HuH-7.5 (cell line): ENCODE data around the gene IL1RAP.
A peak's percentile ranks its signal among the peaks of the same experiment; 100 is the strongest.

Experiments
- DNase-seq: peaks from one replicate; pipeline ENCODE4 v3.0.0; 2011; ENCODE audit warnings: low spot score

IL1RAP gene

DNA sequence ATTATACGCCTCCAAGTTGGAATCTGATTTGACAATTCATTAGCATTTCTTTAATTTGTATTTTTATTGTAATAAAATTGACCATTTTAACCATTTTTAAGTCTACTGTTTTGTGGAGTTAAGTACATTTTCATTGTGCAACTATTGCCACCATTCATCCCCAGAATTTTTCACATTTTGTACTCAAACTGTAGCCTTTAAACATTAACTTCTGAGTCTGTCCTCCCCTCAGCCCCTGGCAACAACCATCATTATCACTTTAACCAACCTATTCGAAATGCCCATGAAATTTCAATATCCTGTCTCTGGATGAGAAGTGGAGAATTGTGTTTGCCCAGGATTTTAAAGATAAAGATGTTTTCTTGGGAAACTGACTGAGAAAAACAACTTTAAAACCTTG is 27.7 kb downstream of the IL1RAP start:
- no peak for DNase-seq

DNA sequence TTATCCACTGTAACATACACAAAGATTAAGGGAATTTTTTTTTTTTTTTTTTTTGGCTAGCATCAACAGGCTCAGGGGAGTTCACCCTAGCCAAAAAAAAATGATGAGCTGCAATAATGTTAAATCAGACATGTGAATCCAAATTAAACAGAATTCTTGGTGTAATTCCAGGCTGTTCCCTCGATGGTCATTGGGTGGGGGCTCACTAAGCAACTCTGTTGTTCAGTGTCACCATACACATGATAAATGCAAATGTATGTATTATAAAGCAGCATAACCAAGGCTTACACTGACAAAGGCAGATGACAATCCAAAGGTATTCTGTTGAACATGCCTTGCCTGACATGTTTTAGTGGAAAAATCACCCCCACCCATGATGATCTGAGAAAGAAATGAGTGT is 29.0 kb downstream of the IL1RAP start:
- no peak for DNase-seq

GRCh38 chr3:190543671-190544070 is 29.8 kb downstream of the IL1RAP start:
- DNase-seq, result no peak

GRCh38 chr3:190545191-190545590 is 31.3 kb downstream of the IL1RAP start:
- DNase-seq, result no peak

- no peak for DNase-seq
Measured at GRCh38 chr3:190546881-190547510, 33.1 kb downstream of the IL1RAP start.

DNA sequence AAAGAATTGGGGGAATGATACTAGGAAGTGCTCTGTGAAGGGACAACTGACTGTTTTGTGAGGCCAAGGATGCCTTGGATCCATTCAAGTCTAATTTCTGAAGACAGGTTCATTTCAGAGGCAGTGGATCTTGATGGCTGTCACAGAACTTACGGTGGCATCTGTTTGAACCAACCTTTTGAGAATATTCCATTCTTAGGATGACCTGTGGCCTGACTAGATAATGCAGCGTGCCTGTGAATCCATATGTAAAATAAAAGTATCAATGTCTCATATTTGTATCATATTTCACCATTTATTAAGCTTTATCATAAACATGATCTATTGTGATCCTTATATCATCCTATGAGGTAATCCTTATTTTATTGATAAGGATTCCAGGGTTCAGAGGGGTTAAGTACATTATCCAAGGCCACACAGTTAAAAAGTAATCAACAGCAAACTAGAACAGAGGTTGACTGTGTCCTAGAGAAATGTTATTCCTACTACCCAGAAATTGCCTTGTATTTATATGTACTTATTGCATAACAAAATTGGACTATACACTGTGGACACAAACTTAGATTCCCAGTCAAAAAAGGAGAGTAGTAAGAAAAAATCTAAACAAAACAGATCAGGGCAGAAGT is 34.3 kb downstream of the IL1RAP start:
- no peak for DNase-seq

DNA sequence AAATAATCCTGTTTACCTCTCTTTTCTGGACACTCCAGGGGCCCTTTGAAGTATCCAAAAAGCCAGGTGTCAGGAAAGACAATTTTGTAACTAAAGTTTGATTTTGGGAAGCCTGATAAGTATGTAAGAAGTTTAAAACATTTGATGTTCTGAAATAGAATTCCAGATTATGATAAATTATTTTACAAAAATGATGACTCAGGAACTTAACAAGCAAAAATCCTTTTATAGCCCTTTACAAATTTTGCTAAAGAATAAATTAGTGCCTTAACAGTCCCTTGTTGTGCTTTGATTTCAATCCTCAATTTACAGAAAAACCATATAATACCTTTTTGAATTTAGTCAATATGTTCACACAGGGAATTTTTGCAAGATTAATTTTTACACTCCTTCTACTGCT is 38.1 kb downstream of the IL1RAP start:
- DNase-seq, result no peak

GRCh38 chr3:190552969-190553759 is 39.3 kb downstream of the IL1RAP start:
- DNase-seq, result no peak

DNA sequence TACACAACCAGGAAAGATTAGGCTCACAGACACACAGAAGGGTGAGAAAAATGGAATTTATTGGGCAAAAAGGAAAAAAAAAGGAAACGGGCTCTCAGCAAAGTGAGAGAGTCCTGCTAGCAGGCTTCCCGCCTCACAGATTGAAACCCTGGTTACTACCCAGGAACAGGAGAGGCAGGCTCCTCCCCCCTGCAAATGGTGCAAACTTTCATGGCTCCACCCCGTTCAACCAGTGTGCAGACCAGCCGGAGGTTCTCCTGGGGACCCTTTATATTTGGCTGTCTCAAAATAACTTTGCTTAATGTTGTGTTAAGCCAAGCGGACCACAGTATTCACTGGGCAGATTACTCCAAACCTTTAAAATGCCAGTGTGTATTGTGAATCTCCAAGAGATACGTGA is 40.3 kb downstream of the IL1RAP start:
- DNase-seq, result no peak

GRCh38 chr3:190556351-190556750 is 42.5 kb downstream of the IL1RAP start:
- no peak for DNase-seq

- DNase-seq, result no peak
Measured at GRCh38 chr3:190557296-190557695, 43.4 kb downstream of the IL1RAP start.

GRCh38 chr3:190558316-190558715 is 44.4 kb downstream of the IL1RAP start:
- DNase-seq, result no peak

DNA sequence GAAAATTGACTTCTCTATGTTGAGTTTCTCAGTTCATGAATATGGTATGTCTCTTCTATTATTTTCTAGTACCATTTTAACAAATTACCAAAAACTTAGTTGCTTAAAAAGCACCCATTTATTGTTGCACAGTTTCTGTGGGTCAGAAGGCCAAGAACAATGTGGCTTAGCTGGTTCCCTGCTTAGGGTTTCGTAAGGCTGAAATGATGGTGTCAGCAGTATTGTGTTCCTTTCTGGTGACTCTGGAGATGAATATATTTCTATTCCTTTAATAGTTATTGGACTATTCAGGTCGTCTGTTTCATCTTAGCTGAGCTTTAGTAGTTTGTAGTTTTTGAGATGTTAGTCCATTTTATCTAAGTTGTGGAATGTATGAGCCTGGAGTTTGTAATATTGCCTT is 44.9 kb downstream of the IL1RAP start:
- no peak for DNase-seq

- DNase-seq, result no peak
Measured at GRCh38 chr3:190560013-190560895, 46.4 kb downstream of the IL1RAP start.

DNA sequence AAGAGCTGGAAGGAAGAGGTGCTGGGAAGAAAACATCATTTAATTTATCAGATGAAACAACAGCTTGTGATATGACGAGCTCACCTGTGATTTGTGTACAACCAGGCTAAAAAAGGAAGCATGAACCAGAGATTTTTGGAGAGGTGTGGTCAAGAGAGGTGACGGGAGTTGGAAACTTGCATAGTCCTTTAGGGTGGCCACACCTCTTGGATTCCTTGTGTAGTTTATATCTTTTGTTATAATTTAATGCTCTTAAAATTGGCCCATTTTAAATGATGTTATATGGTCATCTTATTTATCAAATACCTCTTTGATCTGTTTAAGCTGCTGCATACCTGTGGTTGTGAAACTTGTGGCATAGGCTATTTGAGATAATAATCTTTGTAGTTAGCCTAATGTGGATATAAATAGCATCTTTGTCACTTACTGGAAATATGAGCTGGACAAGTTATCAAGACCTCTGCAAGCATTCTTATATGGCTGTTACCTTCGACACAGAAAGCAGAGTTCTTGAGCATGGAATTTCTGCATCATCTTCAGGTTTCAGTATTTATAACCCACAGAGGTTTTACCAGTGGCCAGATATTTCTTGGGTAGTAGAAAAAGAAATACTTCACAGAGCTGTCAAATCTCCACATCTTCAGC is 49.1 kb downstream of the IL1RAP start:
- DNase-seq, result no peak

DNA sequence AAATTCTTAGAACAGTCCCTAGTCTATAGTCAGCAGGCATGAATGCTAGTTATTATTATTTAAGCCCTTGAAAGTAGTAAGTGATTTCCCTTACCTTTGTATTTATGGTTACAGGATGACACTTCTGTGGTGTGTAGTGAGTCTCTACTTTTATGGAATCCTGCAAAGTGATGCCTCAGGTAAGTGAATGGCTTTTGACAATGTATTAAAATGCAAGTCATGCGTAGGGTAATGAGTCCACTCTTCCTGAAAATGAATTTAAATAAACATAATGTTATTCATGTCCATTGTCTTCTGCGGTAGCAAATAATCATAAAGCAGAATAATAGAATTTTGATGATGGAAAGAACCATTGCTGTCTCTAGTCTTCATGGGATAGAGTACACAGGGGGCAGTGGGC is 50.3 kb downstream of the IL1RAP start:
- DNase-seq, result no peak

GRCh38 chr3:190566043-190566933 is 52.4 kb downstream of the IL1RAP start:
- DNase-seq, result peak; percentile 23

GRCh38 chr3:190568036-190568435 is 54.2 kb downstream of the IL1RAP start:
- no peak for DNase-seq

DNA sequence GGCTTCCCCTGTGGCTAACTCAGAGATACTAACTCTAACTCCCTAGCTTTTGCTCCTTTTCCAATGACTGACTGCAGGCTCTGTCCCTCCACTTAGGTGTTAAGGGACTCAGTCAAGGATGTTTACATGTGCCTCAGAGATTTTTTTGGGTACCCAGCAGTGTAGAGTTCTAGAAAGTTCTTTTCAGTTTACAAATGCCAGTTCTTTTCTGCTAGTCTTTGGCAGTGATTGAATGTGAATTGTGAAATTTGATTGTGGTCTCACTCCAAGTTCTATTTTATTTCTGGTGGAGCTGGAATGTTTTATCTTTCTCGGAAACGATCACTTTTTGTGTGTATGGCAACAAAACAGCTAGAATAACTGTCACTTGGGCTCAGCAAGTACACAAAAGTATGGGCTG is 60.6 kb downstream of the IL1RAP start:
- DNase-seq, result no peak

DNA sequence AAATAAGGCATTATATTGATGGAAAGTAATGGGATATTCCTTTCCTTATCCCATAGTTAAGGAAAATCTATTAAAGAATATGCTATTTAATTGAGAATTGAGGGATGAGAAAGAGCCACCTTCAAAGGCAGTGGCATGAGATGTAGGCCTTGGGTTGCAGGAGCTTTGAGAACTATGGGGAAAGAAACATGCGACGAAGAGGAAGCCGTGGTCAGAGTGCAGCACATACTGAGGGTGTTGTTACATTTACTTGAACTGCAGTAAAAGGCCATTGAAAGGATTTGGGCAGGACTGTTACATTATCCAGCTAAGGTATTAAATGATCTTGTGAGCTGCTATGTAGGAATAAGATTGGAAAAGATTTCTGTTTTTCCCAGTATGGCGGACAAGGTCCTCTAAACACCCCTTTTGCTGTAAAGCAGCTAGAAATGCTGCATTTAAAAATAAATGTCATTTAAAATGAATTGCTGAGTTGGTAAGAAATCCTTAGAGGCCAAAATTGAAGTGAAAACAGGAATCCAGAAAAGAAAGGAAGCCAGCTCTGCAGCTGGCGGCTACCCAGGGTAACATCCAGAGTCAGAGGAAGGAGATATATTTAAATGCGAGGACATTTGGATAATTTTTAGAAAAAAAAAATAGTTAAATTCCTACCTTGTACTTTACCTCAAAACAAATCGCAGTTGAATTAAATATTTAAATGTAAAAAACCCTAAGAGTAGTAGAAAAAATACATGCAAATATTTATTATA is 61.7 kb downstream of the IL1RAP start:
- DNase-seq, result no peak
